WTC11 (cell line): Measurements from ENCODE around the gene INPPL1. TPM values are rescaled to one million over a fixed set of nuclear protein-coding genes. Genes with fewer than 3 reads are reported as not detected.

Source experiments
- ATAC-seq: fragments of 200-7000 bp; cut with Tn5 transposase; 2 replicates; pipeline ENCODE4 v1.10.0; 2021; ENCODE audit warnings: mild to moderate bottlenecking, moderate library complexity
- CTCF ChIA-PET: fragments of 300-600 bp; sonication (Branson Sonifier 250); formaldehyde crosslinking; loops from one replicate; lab custom pipeline; 2021; ENCODE audit warnings: antibody characterized with exemption; lab: Charles Lee
- POLR2A ChIA-PET: fragments of 350-600 bp; sonication (Branson Sonifier 250); formaldehyde crosslinking; loops from one replicate; lab custom pipeline; 2021; ENCODE audit warnings: antibody characterized with exemption; lab: Charles Lee
- DNase-seq: peaks from one replicate; pipeline ENCODE4 v3.0.0; 2021; ENCODE audit warnings: low spot score
- H3K27ac Mint-ChIP-seq: 2 replicates; pipeline ENCODE4 v1.8.0; 2021; ENCODE audit warnings: mixed read lengths
- H3K27me3 Mint-ChIP-seq: 2 replicates; pipeline ENCODE4 v1.8.0; 2021; ENCODE audit warnings: low read depth, mild to moderate bottlenecking, moderate library complexity, mixed read lengths
- H3K36me3 Mint-ChIP-seq: 2 replicates; pipeline ENCODE4 v1.8.0; 2021; ENCODE audit warnings: mixed read lengths
- H3K4me1 Mint-ChIP-seq: 2 replicates; pipeline ENCODE4 v1.8.0; 2022; ENCODE audit warnings: mixed read lengths
- H3K4me3 Mint-ChIP-seq: 2 replicates; pipeline ENCODE4 v1.8.0; 2021; ENCODE audit warnings: mild to moderate bottlenecking, moderate library complexity, mixed read lengths
- H3K9me3 Mint-ChIP-seq: 2 replicates; pipeline ENCODE4 v1.8.0; 2021; ENCODE audit warnings: mixed read lengths
- AFF4 ChIP-seq: sonication (generic); formaldehyde crosslinking; IDR thresholded peaks from 2 replicates; pipeline ENCODE4 v1.8.1; 2023; ENCODE audit warnings: mild to moderate bottlenecking, missing genetic modification reagents, borderline replicate concordance
- CREB1 ChIP-seq: sonication (generic); formaldehyde crosslinking; IDR thresholded peaks from 2 replicates; pipeline ENCODE4 v1.8.0; 2023; ENCODE audit warnings: mild to moderate bottlenecking, missing genetic modification reagents
- E2F1 ChIP-seq: sonication (generic); formaldehyde crosslinking; IDR thresholded peaks from 2 replicates; pipeline ENCODE4 v1.8.0; 2022; ENCODE audit warnings: mild to moderate bottlenecking, missing genetic modification reagents
- HMGA2 ChIP-seq: fragments of 250-450 bp; sonication (Bioruptor Pico); IDR thresholded peaks from 2 replicates; pipeline ENCODE4 v1.4.0; 2021; ENCODE audit warnings: mild to moderate bottlenecking, moderate library complexity
- IRF2 ChIP-seq: sonication (generic); formaldehyde crosslinking; IDR thresholded peaks from 2 replicates; pipeline ENCODE4 v1.8.0; 2022; ENCODE audit warnings: low read depth, missing genetic modification reagents, borderline replicate concordance
- JUN ChIP-seq: sonication (generic); formaldehyde crosslinking; IDR thresholded peaks from 2 replicates; pipeline ENCODE4 v1.8.0; 2023; ENCODE audit warnings: mild to moderate bottlenecking, missing genetic modification reagents
- MAX ChIP-seq: sonication (generic); formaldehyde crosslinking; IDR thresholded peaks from 2 replicates; pipeline ENCODE4 v1.8.0; 2022; ENCODE audit warnings: mild to moderate bottlenecking, missing genetic modification reagents
- NR1H2 ChIP-seq: sonication (generic); formaldehyde crosslinking; IDR thresholded peaks from 2 replicates; pipeline ENCODE4 v1.9.0; 2021; ENCODE audit warnings: mild to moderate bottlenecking, moderate library complexity, missing genetic modification reagents
- NR2C2 ChIP-seq: sonication (generic); formaldehyde crosslinking; IDR thresholded peaks from 2 replicates; pipeline ENCODE4 v1.8.0; 2022; ENCODE audit warnings: mild to moderate bottlenecking, missing genetic modification reagents
- PRRX2 ChIP-seq: fragments of 250-450 bp; sonication (Bioruptor Pico); IDR thresholded peaks from 2 replicates; pipeline ENCODE4 v1.8.0; 2021; ENCODE audit warnings: mild to moderate bottlenecking
- SMAD4 ChIP-seq: sonication (generic); formaldehyde crosslinking; IDR thresholded peaks from 2 replicates; pipeline ENCODE4 v1.8.0; 2022; ENCODE audit warnings: mild to moderate bottlenecking, missing genetic modification reagents
- TEAD1 ChIP-seq: sonication (generic); formaldehyde crosslinking; IDR thresholded peaks from 2 replicates; pipeline ENCODE4 v1.8.0; 2022; ENCODE audit warnings: mild to moderate bottlenecking, missing genetic modification reagents
- TEAD4 ChIP-seq: sonication (generic); formaldehyde crosslinking; IDR thresholded peaks from 2 replicates; pipeline ENCODE4 v1.8.0; 2022; ENCODE audit warnings: mild to moderate bottlenecking, missing genetic modification reagents
- ZMAT4 ChIP-seq: fragments of 250-450 bp; sonication (Bioruptor Pico); IDR thresholded peaks from 2 replicates; pipeline ENCODE4 v1.9.0; 2021; ENCODE audit warnings: mild to moderate bottlenecking
- ZNF219 ChIP-seq: sonication (generic); formaldehyde crosslinking; IDR thresholded peaks from 2 replicates; pipeline ENCODE4 v1.8.0; 2023; ENCODE audit warnings: missing genetic modification reagents, mild to moderate bottlenecking, borderline replicate concordance
- ZNF317 ChIP-seq: sonication (generic); formaldehyde crosslinking; IDR thresholded peaks from 2 replicates; pipeline ENCODE4 v1.8.1; 2023; ENCODE audit warnings: low read depth, mild to moderate bottlenecking, moderate library complexity, missing genetic modification reagents, borderline replicate concordance
- ZNF396 ChIP-seq: fragments of 250-450 bp; sonication (Bioruptor Pico); IDR thresholded peaks from 2 replicates; pipeline ENCODE4 v1.8.0; 2021; ENCODE audit warnings: mild to moderate bottlenecking, moderate library complexity, borderline replicate concordance
- ZNF671 ChIP-seq: fragments of 250-450 bp; sonication (Bioruptor Pico); IDR thresholded peaks from 2 replicates; pipeline ENCODE4 v1.8.0; 2021; ENCODE audit warnings: mild to moderate bottlenecking
- total RNA-seq: library from RNA; stranded (reverse); gene quantifications from 3 replicates; pipeline ENCODE4 v1.2.3, GENCODE V29; 2021
- TF ChIP-seq, protein P1 (sequence below): fragments of 250-450 bp; sonication (Bioruptor Pico); IDR thresholded peaks from 2 replicates; pipeline ENCODE4 v1.8.0; 2021; ENCODE audit warnings: mild to moderate bottlenecking
- TF ChIP-seq, protein P2 (sequence below): sonication (generic); formaldehyde crosslinking; IDR thresholded peaks from 2 replicates; pipeline ENCODE4 v1.8.0; 2023; ENCODE audit warnings: missing genetic modification reagents, mild to moderate bottlenecking, borderline replicate concordance

The INPPL1 gene
- total RNA-seq, 1 experiment from 2014 or later, result 136 TPM

- POLR2A ChIA-PET, result no interaction called here
- ATAC-seq, result no peak
- TF ChIP-seq, protein P1, sequence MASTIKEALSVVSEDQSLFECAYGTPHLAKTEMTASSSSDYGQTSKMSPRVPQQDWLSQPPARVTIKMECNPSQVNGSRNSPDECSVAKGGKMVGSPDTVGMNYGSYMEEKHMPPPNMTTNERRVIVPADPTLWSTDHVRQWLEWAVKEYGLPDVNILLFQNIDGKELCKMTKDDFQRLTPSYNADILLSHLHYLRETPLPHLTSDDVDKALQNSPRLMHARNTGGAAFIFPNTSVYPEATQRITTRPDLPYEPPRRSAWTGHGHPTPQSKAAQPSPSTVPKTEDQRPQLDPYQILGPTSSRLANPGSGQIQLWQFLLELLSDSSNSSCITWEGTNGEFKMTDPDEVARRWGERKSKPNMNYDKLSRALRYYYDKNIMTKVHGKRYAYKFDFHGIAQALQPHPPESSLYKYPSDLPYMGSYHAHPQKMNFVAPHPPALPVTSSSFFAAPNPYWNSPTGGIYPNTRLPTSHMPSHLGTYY (CRISPR knock-in tag), result no peak
- TF ChIP-seq HMGA2 (CRISPR knock-in tag), result peak; percentile 90; the same call in 1 of the 2 replicates
- TF ChIP-seq ZNF219 (CRISPR knock-in tag), result no peak
- H3K4me1 Mint-ChIP-seq, result peaks cover 4% of the 10 kb centered on the region; the same call in 1 of the 2 replicates
- H3K27ac Mint-ChIP-seq, result no peak overlapping the region
- DNase-seq, result no peak
- no peaks in the 10 kb centered on the region for H3K36me3 Mint-ChIP-seq
- CTCF ChIA-PET, result interaction anchor here (1.0 kb wide), 1 partner anchor 203 kb away, joined by 4 read pairs; no protein-coding TSS in a partner anchor
- H3K4me3 Mint-ChIP-seq, result no peak overlapping the region
- H3K27me3 Mint-ChIP-seq, result no peaks in the 10 kb centered on the region; the same call in 1 of the 2 replicates
- H3K9me3 Mint-ChIP-seq, result no peaks in the 10 kb centered on the region
Measured at GRCh38 chr11:72267956-72268617, 43.5 kb downstream of the INPPL1 start.

- POLR2A ChIA-PET, result no interaction called here
- no peak for TF ChIP-seq TEAD1 (CRISPR knock-in tag)
- TF ChIP-seq JUN, result no peak
- no peak for TF ChIP-seq E2F1 (CRISPR knock-in tag)
- TF ChIP-seq ZNF396 (CRISPR knock-in tag), result no peak
- DNase-seq (no peak), ATAC-seq (no peak)
- Mint-ChIP-seq H3K4me1 (peaks cover 4% of the 10 kb centered on the region; the same call in 1 of the 2 replicates), H3K27me3 (no peaks in the 10 kb centered on the region), H3K36me3 (no peaks in the 10 kb centered on the region), H3K27ac (no peak overlapping the region), H3K4me3 (no peak overlapping the region), H3K9me3 (peaks cover 4% of the 10 kb centered on the region; the same call in 1 of the 2 replicates)
- CTCF ChIA-PET, result no interaction called here
Measured at GRCh38 chr11:72271980-72272379, 47.4 kb downstream of the INPPL1 start.

DNA sequence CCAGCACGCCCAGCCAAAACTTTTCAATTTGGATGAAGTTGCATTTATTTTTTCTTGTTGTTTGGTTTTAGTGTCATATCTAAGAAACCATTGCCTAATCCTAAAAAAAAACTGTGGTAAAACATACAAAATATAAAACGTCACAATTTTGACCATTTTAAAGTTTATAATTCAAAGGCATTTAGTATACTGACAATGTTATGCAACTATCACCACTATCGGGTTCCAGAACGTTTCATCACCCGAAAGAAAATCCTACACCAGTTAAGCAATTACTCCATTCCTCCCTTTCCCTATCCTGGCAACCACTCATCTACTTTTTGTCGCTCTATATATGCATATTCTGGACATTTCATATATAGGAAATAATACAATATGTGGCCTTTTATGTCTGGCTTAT lies 49.9 kb downstream of the INPPL1 start:
- Mint-ChIP-seq H3K4me3 (no peak overlapping the region), H3K4me1 (peaks cover 4% of the 10 kb centered on the region; the same call in 1 of the 2 replicates), H3K27me3 (no peaks in the 10 kb centered on the region), H3K27ac (no peak overlapping the region), H3K36me3 (no peaks in the 10 kb centered on the region), H3K9me3 (peaks cover 4% of the 10 kb centered on the region; the same call in 1 of the 2 replicates)
- ATAC-seq, result no peak
- DNase-seq, result no peak
- TF ChIP-seq NR2C2 (CRISPR knock-in tag) (no peak), ZMAT4 (no peak), SMAD4 (no peak), ZNF317 (no peak), PRRX2 (CRISPR knock-in tag) (no peak), MAX (CRISPR knock-in tag) (no peak), ZNF671 (CRISPR knock-in tag) (no peak), IRF2 (CRISPR knock-in tag) (no peak), TEAD1 (CRISPR knock-in tag) (no peak), NR1H2 (CRISPR knock-in tag) (no peak), HMGA2 (CRISPR knock-in tag) (no peak), AFF4 (CRISPR knock-in tag) (no peak), TEAD4 (CRISPR knock-in tag) (no peak), CREB1 (CRISPR knock-in tag) (no peak)
- TF ChIP-seq, protein P2, sequence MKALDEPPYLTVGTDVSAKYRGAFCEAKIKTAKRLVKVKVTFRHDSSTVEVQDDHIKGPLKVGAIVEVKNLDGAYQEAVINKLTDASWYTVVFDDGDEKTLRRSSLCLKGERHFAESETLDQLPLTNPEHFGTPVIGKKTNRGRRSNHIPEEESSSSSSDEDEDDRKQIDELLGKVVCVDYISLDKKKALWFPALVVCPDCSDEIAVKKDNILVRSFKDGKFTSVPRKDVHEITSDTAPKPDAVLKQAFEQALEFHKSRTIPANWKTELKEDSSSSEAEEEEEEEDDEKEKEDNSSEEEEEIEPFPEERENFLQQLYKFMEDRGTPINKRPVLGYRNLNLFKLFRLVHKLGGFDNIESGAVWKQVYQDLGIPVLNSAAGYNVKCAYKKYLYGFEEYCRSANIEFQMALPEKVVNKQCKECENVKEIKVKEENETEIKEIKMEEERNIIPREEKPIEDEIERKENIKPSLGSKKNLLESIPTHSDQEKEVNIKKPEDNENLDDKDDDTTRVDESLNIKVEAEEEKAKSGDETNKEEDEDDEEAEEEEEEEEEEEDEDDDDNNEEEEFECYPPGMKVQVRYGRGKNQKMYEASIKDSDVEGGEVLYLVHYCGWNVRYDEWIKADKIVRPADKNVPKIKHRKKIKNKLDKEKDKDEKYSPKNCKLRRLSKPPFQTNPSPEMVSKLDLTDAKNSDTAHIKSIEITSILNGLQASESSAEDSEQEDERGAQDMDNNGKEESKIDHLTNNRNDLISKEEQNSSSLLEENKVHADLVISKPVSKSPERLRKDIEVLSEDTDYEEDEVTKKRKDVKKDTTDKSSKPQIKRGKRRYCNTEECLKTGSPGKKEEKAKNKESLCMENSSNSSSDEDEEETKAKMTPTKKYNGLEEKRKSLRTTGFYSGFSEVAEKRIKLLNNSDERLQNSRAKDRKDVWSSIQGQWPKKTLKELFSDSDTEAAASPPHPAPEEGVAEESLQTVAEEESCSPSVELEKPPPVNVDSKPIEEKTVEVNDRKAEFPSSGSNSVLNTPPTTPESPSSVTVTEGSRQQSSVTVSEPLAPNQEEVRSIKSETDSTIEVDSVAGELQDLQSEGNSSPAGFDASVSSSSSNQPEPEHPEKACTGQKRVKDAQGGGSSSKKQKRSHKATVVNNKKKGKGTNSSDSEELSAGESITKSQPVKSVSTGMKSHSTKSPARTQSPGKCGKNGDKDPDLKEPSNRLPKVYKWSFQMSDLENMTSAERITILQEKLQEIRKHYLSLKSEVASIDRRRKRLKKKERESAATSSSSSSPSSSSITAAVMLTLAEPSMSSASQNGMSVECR (CRISPR knock-in tag), result no peak
- POLR2A ChIA-PET, result no interaction called here
- CTCF ChIA-PET, result no interaction called here
